ENCODE measurements around the gene ANO4. TPM values are rescaled to one million over a fixed set of nuclear protein-coding genes. Genes with fewer than 3 reads are reported as not detected.
A peak's percentile ranks its signal among the peaks of the same experiment; 100 is the strongest.

The ANO4 gene
- polyA plus RNA-seq, 1 donor (not counting 4 experiments of a cell fraction or from before 2014, with no cell fraction given): 18.1 TPM

DNA sequence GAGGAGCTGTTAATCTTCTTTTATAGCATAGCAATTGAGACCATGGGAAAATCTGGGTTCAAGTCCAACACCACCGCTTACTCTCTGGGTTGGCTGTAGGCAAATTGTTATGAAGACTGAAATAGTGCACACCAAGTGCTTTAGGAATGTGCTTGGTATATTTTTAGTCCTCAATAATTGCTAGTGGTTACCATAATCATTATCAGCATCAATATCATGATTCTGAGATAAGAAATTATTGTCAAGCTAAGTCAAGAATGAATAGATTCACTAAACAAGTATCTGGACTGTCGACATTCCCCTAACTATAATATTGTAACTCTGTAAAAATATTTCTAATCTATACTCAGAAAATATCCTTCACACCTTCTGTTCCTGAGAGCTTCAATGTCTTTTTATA is 48.5 kb downstream of the ANO4 start:
- no peak overlapping the region for H2AFZ ChIP-seq (ENCODE audit: control insufficient read depth, low read length)
- no peak overlapping the region for H3K4me3 ChIP-seq (ENCODE audit: control insufficient read depth in 2 of 3, extremely low read depth in 1 of 3, insufficient read depth in 2 of 3, low read depth in 1 of 3, low read length in 3 of 3)
- FAIRE-seq (no peak), DNase-seq (ENCODE audit: low read depth, low spot score) (no peak)
- H3K4me2 ChIP-seq (ENCODE audit: control insufficient read depth, extremely low read depth, insufficient read depth, low read depth, low read length): no peak overlapping the region
- no peaks in the 10 kb centered on the region for H4K20me1 ChIP-seq (ENCODE audit: control insufficient read depth, extremely low read depth, insufficient read depth, low read length)
- dilution Hi-C loops (cut with MboI; ENCODE audit: extremely low pct_ligation_motif_present, low sequenced_read_pairs): no loop called here
- H3K9me1 ChIP-seq (ENCODE audit: control insufficient read depth, extremely low read depth, insufficient read depth, low read length): no peaks in the 10 kb centered on the region
- H3K36me3 ChIP-seq (ENCODE audit: control insufficient read depth in 2 of 2, extremely low read depth in 1 of 2, insufficient read depth in 2 of 2, low read length in 2 of 2): no peaks in the 10 kb centered on the region
- no peak overlapping the region for H3K27ac ChIP-seq (ENCODE audit: control insufficient read depth, insufficient read depth, low read length)
- no peaks in the 10 kb centered on the region for H3K9me3 ChIP-seq (ENCODE audit: control insufficient read depth, low read depth, low read length)
- H3K79me2 ChIP-seq (ENCODE audit: control insufficient read depth, insufficient read depth, low read length): no peaks in the 10 kb centered on the region
- TF ChIP-seq, protein P1, sequence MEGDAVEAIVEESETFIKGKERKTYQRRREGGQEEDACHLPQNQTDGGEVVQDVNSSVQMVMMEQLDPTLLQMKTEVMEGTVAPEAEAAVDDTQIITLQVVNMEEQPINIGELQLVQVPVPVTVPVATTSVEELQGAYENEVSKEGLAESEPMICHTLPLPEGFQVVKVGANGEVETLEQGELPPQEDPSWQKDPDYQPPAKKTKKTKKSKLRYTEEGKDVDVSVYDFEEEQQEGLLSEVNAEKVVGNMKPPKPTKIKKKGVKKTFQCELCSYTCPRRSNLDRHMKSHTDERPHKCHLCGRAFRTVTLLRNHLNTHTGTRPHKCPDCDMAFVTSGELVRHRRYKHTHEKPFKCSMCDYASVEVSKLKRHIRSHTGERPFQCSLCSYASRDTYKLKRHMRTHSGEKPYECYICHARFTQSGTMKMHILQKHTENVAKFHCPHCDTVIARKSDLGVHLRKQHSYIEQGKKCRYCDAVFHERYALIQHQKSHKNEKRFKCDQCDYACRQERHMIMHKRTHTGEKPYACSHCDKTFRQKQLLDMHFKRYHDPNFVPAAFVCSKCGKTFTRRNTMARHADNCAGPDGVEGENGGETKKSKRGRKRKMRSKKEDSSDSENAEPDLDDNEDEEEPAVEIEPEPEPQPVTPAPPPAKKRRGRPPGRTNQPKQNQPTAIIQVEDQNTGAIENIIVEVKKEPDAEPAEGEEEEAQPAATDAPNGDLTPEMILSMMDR (optimal IDR thresholded peaks at IDR 0.05 in 1 of 3, IDR thresholded peaks at IDR 0.05 in 1 of 3, conservative IDR thresholded peaks at IDR 0.05 in 1 of 3; ENCODE audit: extremely low read depth in 1 of 3, insufficient read depth in 2 of 3, low read length in 3 of 3): no peak
- no peak for TF ChIP-seq EZH2 (IDR thresholded peaks at IDR 0.05; ENCODE audit: low read length)
- H3K27me3 ChIP-seq (ENCODE audit: control insufficient read depth, extremely low read depth, insufficient read depth, low read length): no peaks in the 10 kb centered on the region
- no peak overlapping the region for H3K9ac ChIP-seq (ENCODE audit: control insufficient read depth, extremely low read depth, insufficient read depth, low read length)
- peaks cover 14% of the 10 kb centered on the region for H3K4me1 ChIP-seq (ENCODE audit: control insufficient read depth, extremely low read depth, insufficient read depth, low read length)

DNA sequence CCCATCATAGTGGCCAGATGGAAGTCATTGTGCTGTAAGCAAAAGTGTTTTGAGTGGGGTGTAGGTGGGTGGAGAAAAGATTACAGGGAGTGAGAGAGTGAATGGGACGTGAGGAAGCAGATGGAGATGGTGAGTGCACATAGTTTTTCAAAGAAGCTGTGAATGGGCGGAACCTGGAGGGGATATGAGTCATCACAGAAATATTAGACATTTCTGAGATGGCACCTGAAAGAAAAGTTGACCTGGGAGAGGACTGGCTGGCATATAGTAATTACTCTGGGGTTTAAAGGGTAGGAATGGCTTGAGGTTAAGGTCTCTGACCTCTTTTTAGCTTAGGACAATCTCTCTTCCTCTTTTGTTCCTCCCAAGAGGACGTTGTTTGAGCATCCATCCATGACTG is 50.5 kb downstream of the ANO4 start:
- TF ChIP-seq EZH2 (IDR thresholded peaks at IDR 0.05; ENCODE audit: low read length): no peak
- TF ChIP-seq, protein P1 (optimal IDR thresholded peaks at IDR 0.05 in 1 of 3, IDR thresholded peaks at IDR 0.05 in 1 of 3, conservative IDR thresholded peaks at IDR 0.05 in 1 of 3; ENCODE audit: extremely low read depth in 1 of 3, insufficient read depth in 2 of 3, low read length in 3 of 3): no peak
- FAIRE-seq (peak; percentile 93), DNase-seq (ENCODE audit: low read depth, low spot score) (no peak)
- H3K9ac ChIP-seq (ENCODE audit: control insufficient read depth, extremely low read depth, insufficient read depth, low read length): no peak overlapping the region
- dilution Hi-C loops (cut with MboI; ENCODE audit: extremely low pct_ligation_motif_present, low sequenced_read_pairs): no loop called here
- peak overlapping the region; percentile 43 for H3K27ac ChIP-seq (ENCODE audit: control insufficient read depth, insufficient read depth, low read length)
- no peaks in the 10 kb centered on the region for H3K27me3 ChIP-seq (ENCODE audit: control insufficient read depth, extremely low read depth, insufficient read depth, low read length)
- no peaks in the 10 kb centered on the region for H3K9me3 ChIP-seq (ENCODE audit: control insufficient read depth, low read depth, low read length)
- peak overlapping the region; percentile 60 for H3K4me2 ChIP-seq (ENCODE audit: control insufficient read depth, extremely low read depth, insufficient read depth, low read depth, low read length)
- H3K79me2 ChIP-seq (ENCODE audit: control insufficient read depth, insufficient read depth, low read length): no peaks in the 10 kb centered on the region
- H2AFZ ChIP-seq (ENCODE audit: control insufficient read depth, low read length): peak overlapping the region; percentile 61
- no peak overlapping the region for H3K4me3 ChIP-seq (ENCODE audit: control insufficient read depth in 2 of 3, extremely low read depth in 1 of 3, insufficient read depth in 2 of 3, low read depth in 1 of 3, low read length in 3 of 3)
- peaks cover 18% of the 10 kb centered on the region for H3K4me1 ChIP-seq (ENCODE audit: control insufficient read depth, extremely low read depth, insufficient read depth, low read length)
- no peaks in the 10 kb centered on the region for H4K20me1 ChIP-seq (ENCODE audit: control insufficient read depth, extremely low read depth, insufficient read depth, low read length)
- H3K36me3 ChIP-seq (ENCODE audit: control insufficient read depth in 2 of 2, extremely low read depth in 1 of 2, insufficient read depth in 2 of 2, low read length in 2 of 2): no peaks in the 10 kb centered on the region
- H3K9me1 ChIP-seq (ENCODE audit: control insufficient read depth, extremely low read depth, insufficient read depth, low read length): no peaks in the 10 kb centered on the region

All from keratinocyte (primary cell).